ENCODE measurements around the gene ARL5C.

Gene ARL5C

DNA sequence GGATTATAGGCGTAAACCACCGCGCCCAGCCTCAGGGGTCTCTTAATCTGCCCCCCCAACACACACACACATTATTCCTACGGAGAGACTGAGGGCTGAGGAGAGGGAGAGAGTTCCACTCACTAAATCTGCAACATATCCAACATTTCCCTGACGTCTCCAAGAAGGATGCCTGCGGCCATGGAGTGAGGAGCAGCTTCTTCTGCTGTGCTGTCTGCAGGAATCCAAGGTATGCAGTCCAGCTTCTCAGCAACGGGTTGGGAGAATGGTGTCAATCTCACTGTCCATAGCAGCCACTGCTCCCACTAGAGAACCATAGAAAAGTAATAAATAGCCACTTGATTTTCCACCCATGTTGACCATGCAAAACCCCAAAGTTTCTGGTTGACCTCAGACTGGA, 9.5 kb downstream of the ARL5C start:
- TF ChIP-seq, protein P1, sequence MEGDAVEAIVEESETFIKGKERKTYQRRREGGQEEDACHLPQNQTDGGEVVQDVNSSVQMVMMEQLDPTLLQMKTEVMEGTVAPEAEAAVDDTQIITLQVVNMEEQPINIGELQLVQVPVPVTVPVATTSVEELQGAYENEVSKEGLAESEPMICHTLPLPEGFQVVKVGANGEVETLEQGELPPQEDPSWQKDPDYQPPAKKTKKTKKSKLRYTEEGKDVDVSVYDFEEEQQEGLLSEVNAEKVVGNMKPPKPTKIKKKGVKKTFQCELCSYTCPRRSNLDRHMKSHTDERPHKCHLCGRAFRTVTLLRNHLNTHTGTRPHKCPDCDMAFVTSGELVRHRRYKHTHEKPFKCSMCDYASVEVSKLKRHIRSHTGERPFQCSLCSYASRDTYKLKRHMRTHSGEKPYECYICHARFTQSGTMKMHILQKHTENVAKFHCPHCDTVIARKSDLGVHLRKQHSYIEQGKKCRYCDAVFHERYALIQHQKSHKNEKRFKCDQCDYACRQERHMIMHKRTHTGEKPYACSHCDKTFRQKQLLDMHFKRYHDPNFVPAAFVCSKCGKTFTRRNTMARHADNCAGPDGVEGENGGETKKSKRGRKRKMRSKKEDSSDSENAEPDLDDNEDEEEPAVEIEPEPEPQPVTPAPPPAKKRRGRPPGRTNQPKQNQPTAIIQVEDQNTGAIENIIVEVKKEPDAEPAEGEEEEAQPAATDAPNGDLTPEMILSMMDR (IDR thresholded peaks at IDR 0.05; ENCODE audit: borderline replicate concordance, insufficient read depth, low read depth, low read length): no peak
- H3K4me3 ChIP-seq (ENCODE audit: low read depth, low read length): no peak overlapping the region

DNA sequence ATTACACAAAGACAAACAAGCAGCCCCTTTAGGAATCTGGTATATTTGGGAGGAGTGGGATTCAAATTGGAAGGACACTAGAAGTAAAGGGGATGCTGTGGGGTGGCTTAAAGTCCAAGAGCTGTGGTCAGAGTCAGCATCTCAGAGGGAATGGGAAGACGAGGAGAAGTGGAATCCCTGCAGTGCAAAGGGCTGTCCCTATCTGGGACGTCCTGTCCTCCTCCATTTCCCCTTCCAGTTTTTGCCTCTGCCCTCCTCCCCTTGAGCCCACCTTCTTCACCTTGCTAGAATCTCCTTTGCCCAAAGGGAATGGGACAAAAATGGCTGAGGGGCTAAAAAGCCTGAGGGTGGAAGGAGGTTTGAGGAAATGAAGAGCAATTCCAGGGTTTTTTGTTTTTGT, 10.3 kb downstream of the ARL5C start:
- no peak overlapping the region for H3K4me3 ChIP-seq (ENCODE audit: low read depth, low read length)
- TF ChIP-seq, protein P1 (IDR thresholded peaks at IDR 0.05; ENCODE audit: borderline replicate concordance, insufficient read depth, low read depth, low read length): no peak

DNA sequence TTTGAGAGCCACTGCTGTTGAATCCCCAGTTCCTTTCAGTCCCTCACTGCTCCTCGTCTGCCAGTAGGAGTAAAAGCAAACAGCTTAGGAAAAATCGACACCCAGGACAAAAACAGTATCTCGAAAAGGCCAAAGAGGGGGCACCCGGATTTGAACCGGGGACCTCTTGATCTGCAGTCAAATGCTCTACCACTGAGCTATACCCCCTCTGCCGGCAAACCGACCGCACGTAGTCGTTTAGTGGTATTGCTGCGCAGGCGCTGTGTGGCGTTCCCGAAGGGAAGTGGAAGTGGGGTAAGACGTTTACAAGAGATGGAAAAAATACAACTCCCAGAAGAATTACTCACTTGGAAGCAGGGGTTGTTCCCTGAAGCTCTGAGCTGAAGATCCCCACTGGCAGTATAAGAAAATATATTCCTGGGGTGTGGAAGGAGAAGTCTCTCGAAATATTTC, 12.3 kb downstream of the ARL5C start:
- TF ChIP-seq, protein P1 (IDR thresholded peaks at IDR 0.05; ENCODE audit: borderline replicate concordance, insufficient read depth, low read depth, low read length): no peak
- peak overlapping the region; percentile 72 for H3K4me3 ChIP-seq (ENCODE audit: low read depth, low read length)

DNA sequence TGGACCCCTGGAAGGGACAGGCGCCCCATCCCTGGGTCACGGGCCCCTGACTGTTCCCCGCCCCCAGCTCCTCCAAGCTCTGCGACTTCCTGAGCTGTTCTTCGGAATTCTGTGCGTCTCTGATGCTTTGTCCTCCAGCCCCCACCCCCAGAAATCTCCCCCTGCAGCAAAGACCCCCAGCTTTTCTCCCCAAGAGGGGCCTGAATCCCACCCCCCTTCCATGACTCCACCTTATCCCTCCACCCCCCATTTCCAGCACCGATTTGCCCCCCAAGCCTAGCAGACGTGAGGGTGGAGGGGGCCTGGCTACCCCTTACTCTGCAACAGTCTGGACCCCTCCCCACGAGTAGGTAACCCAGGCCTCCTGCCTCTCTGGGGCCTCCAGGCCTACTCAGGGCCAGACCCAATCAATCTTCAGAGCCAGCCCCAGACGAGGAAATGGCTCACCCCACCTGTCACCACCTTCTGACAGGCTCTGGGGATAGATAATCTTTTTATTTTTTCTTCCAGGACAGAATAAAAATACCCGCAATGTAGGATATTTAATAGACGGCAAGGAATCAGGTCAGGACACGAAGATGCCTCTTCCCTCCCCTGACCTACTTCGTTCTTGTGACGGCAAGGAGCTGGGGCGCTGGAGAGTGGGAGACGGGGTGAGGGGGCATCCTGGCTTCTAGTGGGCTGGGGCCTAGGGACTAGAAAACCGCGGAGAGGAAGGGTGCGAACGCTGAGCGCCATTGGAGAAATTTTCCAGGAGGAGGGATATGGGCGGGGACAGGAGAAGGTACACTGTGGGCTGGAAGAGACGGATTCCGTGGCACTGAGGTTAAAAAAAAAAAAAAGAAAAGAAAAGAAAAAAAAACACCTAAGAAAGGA, 13.8 kb downstream of the ARL5C start:
- no peak overlapping the region for H3K4me3 ChIP-seq (ENCODE audit: low read depth, low read length)
- TF ChIP-seq, protein P1 (IDR thresholded peaks at IDR 0.05; ENCODE audit: borderline replicate concordance, insufficient read depth, low read depth, low read length): no peak

DNA sequence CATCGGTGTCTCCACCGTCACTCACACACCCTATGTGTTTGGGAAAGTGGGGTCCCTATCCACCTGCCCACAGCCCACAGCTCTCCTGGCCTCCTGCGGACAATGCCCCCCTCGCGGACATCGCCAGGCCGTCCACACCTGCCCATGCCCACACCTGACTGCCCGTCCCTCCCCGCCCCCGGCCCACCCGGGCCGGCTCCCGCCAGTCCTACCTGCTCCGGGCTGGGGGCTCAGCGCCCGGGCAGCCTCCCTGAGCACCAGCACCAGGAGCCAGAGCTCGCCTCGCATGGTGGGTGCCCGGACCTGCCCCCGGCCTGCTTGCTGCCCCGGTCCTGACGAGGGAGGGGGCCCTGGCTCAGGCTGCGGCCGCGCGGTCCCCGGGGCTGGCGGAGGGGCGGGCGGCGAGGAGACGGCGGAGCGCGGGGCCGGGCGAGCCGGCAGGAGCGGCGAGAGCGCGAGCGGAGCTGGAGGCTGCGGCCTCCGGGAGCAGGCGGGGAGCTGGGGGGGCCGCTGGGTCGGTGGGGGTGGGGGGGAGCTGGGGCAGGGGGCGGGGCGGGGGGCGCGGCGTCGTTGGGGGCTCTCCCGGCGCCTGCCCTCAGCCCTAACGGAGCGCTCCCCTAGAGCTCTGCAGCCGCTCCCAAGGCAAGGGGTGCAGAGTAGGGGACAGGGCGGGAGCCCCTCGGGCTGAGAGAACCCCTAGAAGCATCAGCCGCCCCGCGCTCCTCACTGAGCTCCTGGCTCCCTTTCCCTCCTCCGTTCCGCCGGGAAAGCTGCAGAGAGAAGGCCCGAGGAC, 14.6 kb downstream of the ARL5C start, which contains the start of gene PLXDC1:
Gene PLXDC1, minus strand, starts transcription at position 488 of the 793 bp plus-strand sequence. Its CDS starts 200 bp downstream, at position 288.
- H3K4me3 ChIP-seq (ENCODE audit: low read depth, low read length): no peak within 1 kb of the TSS
- TF ChIP-seq, protein P1 (IDR thresholded peaks at IDR 0.05; ENCODE audit: borderline replicate concordance, insufficient read depth, low read depth, low read length): no peak

- TF ChIP-seq, protein P1 (IDR thresholded peaks at IDR 0.05; ENCODE audit: borderline replicate concordance, insufficient read depth, low read depth, low read length): no peak
- H3K4me3 ChIP-seq (ENCODE audit: low read depth, low read length): no peak overlapping the region
Measured at GRCh38 chr17:39150795-39151149, 15.2 kb downstream of the ARL5C start.

Data from GM12875 (cell line).